Measurements from ENCODE around the gene FGD5. TPM values are rescaled to one million over a fixed set of nuclear protein-coding genes. Genes with fewer than 3 reads are reported as not detected.

Gene FGD5
- total and polyA plus RNA-seq, 2 experiments from 2014 or later: 0.59 to 1.1 TPM

GRCh38 chr3:14837878-14838258 lies 19.1 kb downstream of the FGD5 start:
- H3K36me3 ChIP-seq: no peaks in the 10 kb centered on the region
- no peaks in the 10 kb centered on the region for H3K9me3 ChIP-seq (ENCODE audit: low read depth)
- H3K27me3 ChIP-seq: no peaks in the 10 kb centered on the region
- DNase-seq (ENCODE audit: low read depth in 1 of 2, low spot score in 1 of 2): peak in 1 of 2 donors; percentile 47
- no peak overlapping the region for H3K4me3 ChIP-seq
- no peak overlapping the region for H3K27ac ChIP-seq
- H3K4me1 ChIP-seq (ENCODE audit: low read depth): no peaks in the 10 kb centered on the region
- no peak for TF ChIP-seq CTCF (IDR thresholded peaks at IDR 0.05; ENCODE audit: low read depth, low read length)

DNA sequence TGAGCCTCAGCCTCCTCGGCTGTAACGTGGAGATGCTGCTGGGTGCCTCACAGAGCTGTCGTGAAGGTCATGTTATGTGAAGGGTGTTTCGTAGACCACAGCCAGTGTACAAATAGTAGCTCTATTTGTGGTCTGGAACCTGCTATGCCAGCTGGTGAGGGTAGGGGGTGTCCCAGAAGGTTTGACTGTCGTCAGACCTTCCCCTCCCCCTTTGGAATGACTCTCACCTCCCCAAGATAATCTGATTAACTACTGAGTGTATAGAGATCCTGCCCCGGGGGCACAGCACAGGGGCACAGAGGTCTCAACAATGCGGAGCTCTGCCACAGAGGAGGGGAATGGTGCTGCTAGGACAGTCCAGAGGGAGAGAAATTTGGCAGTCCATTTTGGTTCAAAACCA lies 20.5 kb downstream of the FGD5 start:
- Histone ChIP-seq H3K9me3 (ENCODE audit: low read depth) (no peaks in the 10 kb centered on the region), H3K4me1 (ENCODE audit: low read depth) (no peaks in the 10 kb centered on the region), H3K27ac (no peak overlapping the region), H3K4me3 (no peak overlapping the region), H3K27me3 (no peaks in the 10 kb centered on the region), H3K36me3 (no peaks in the 10 kb centered on the region)
- no peak for DNase-seq (ENCODE audit: low read depth in 1 of 2, low spot score in 1 of 2)
- TF ChIP-seq CTCF (IDR thresholded peaks at IDR 0.05; ENCODE audit: low read depth, low read length): no peak

GRCh38 chr3:14841836-14842235 lies 23.1 kb downstream of the FGD5 start:
- Histone ChIP-seq H3K9me3 (ENCODE audit: low read depth) (no peaks in the 10 kb centered on the region), H3K4me3 (no peak overlapping the region), H3K4me1 (ENCODE audit: low read depth) (no peaks in the 10 kb centered on the region), H3K27me3 (no peaks in the 10 kb centered on the region), H3K27ac (no peak overlapping the region), H3K36me3 (no peaks in the 10 kb centered on the region)
- no peak for DNase-seq (ENCODE audit: low read depth in 1 of 2, low spot score in 1 of 2)
- TF ChIP-seq CTCF (IDR thresholded peaks at IDR 0.05; ENCODE audit: low read depth, low read length): no peak

DNA sequence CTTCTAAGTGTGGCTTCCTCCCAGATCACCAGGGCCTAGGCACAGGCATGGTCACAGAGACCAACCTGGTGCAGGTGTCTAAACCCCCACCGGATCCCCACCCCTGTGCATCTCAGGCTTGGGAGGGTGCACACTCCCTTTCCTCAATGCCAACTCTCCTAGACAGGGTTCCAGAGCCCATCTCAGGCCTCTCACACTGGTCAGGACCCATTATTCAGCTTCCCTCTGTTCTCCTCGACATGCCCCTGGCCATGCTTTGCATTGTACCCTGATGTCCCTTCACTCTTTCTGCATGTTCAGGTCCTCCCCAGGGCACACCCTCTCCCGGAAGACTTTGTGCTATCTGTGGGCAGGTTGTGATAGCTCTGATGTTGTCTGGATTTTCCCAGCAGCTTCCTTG lies 23.5 kb downstream of the FGD5 start:
- no peak for TF ChIP-seq CTCF (IDR thresholded peaks at IDR 0.05; ENCODE audit: low read depth, low read length)
- no peaks in the 10 kb centered on the region for H3K36me3 ChIP-seq
- H3K27me3 ChIP-seq: no peaks in the 10 kb centered on the region
- no peak for DNase-seq (ENCODE audit: low read depth in 1 of 2, low spot score in 1 of 2)
- no peaks in the 10 kb centered on the region for H3K4me1 ChIP-seq (ENCODE audit: low read depth)
- no peak overlapping the region for H3K4me3 ChIP-seq
- H3K27ac ChIP-seq: no peak overlapping the region
- no peaks in the 10 kb centered on the region for H3K9me3 ChIP-seq (ENCODE audit: low read depth)

DNA sequence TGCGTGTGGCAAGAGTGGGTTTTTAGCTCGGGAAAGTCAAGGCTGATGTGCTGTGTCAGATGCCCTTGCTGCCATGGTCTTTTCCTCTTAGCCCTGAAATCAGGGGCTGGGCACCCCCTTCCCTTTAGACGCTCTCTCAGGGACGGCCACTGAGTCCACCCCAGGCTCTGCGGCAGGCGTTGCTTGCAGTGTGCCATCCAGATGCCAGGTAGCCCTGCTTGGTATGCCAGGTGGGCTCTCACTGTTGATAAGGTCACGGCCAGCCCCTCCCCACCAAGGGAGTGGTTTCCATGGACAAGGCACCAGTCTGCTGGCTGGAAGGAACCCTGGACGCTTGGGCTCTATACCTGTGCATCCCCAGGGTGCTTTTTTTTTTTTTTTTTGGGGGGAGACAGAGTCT lies 24.6 kb downstream of the FGD5 start:
- no peaks in the 10 kb centered on the region for H3K4me1 ChIP-seq (ENCODE audit: low read depth)
- H3K27ac ChIP-seq: no peak overlapping the region

More for the DNA sequence above, 24.6 kb downstream of the FGD5 start:
- Histone ChIP-seq H3K36me3 (no peaks in the 10 kb centered on the region), H3K9me3 (ENCODE audit: low read depth) (no peaks in the 10 kb centered on the region), H3K27me3 (no peaks in the 10 kb centered on the region), H3K4me3 (no peak overlapping the region)
- no peak for TF ChIP-seq CTCF (IDR thresholded peaks at IDR 0.05; ENCODE audit: low read depth, low read length)
- DNase-seq (ENCODE audit: low read depth in 1 of 2, low spot score in 1 of 2): no peak
